GM18505 (cell line): Measurements from ENCODE around the gene ARL5A.

ENCODE experiments used
- ATAC-seq: cut with Tn5 transposase; IDR thresholded peaks from one replicate; pipeline ENCODE4 v1.9.1; 2021; ENCODE audit not compliant: unreplicated experiment
- POLR2A ChIP-seq: IDR thresholded peaks from 4 replicates; pipeline ENCODE4 v1.6.1; 2011; ENCODE audit warnings: borderline replicate concordance; ENCODE audit not compliant: insufficient read depth, insufficient read length; ENCODE audit errors: extremely low read depth

Gene ARL5A

DNA sequence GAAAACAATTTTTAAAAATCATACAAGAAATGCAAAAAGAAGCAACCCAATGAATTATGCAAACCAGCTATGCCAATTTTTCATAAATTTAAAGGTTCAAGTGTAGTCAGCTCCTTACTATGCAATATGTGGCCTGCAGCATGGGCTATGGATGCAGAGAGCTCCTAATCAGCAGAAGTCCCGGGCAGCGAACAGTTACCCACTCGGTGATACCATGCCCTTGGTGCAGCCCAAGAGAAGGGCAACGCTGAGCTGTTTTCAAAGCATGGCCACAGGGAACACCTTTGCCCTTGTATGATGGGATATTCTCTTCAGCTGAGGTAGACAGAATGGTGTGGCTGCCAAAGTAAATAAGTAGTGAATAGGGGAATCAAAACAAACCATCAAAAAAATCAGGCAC, 17.3 kb upstream of the ARL5A start:
- no peak for TF ChIP-seq POLR2A
- ATAC-seq: no peak

- no peak for TF ChIP-seq POLR2A
- no peak for ATAC-seq
These were observed 16.1 kb upstream of the ARL5A start for GRCh38 chr2:151844211-151844896.

- ATAC-seq: no peak
- TF ChIP-seq POLR2A: no peak
These were observed 15.5 kb upstream of the ARL5A start for GRCh38 chr2:151843691-151844061.

- peak; percentile 36 for ATAC-seq
- no peak for TF ChIP-seq POLR2A
These were observed 14.8 kb upstream of the ARL5A start for GRCh38 chr2:151842830-151843690.

- no peak for TF ChIP-seq POLR2A
These were observed 12.8 kb upstream of the ARL5A start for GRCh38 chr2:151841047-151841424.

GRCh38 chr2:151840216-151841046, 12.2 kb upstream of the ARL5A start:
- TF ChIP-seq POLR2A: no peak
- ATAC-seq: peak; percentile 98

More at GRCh38 chr2:151841047-151841424, 12.8 kb upstream of the ARL5A start:
- no peak for ATAC-seq

GRCh38 chr2:151837926-151838325, 9.7 kb upstream of the ARL5A start:
- ATAC-seq: no peak
- no peak for TF ChIP-seq POLR2A

DNA sequence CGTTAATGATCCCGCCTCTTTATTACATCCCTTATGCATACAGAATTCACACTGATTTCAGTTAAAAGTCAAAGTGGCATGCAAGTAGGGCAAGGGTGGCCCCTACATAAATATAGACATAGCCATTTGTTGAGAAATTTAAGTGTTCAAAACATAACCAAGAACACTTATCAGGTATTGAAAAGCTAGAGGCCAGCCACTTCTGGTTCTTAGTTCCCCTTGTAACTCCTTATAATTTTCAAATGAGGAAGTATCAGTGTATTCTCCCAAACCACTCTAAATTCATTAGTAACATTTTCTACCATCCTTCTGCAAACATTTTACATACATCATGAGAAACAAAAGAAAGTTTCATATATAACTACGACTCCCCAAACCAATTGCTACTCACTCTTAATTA, 5.8 kb upstream of the ARL5A start:
- ATAC-seq: peak; percentile 83
- no peak for TF ChIP-seq POLR2A

DNA sequence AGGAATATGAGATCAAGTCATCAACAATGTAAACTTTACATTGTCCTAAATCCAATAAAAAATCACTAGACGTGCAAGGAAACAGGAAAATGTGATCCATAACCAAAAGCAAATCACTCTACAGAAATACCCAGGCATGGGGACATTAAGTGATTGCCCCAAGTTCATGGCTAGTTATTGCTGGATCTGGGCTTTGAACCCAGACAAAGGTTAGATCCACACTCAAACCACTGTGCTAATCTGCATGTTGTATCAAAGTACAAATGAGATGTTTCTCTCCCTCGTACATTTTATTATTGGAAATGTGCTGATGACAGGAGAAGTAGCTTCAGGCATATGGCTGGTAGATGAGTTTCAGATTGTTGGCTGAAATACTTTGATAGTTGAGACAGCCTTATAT, 2.7 kb upstream of the ARL5A start:
- no peak for TF ChIP-seq POLR2A
- ATAC-seq: no peak

- ATAC-seq: no peak
These were observed 686 bp upstream of the ARL5A start for GRCh38 chr2:151828890-151829324.

DNA sequence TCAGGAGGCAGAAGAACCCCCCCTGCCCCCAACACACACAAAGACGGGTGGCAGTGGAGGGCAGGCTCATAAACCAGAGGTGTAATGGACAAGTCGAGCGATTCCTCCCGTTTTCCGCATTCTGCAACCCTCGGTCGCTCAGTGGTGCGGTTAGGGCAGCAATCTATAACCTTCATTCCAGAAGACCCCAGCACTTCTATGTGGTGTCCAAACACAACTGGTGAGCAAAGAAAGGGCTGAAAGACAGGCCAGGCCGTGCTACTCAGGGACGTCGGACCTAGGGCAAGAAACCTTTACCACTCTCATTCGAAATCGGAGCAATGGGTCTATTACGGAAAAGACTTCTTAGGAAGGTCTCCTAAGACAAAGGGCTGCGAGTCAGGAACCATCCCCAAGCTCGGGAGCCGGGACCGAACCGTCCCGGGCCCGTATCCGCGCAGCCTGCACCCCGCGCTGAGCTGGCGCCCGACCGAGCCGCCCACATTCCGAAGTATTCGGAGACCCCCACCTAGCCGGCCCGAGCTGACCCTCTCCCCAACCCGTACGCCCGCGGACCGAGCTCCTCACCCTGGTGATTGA, 568 bp downstream of the ARL5A start:
- peak; percentile 21 for ATAC-seq
- no peak for TF ChIP-seq POLR2A

More at GRCh38 chr2:151828890-151829324, 686 bp upstream of the ARL5A start:
- TF ChIP-seq POLR2A: no peak

- ATAC-seq: no peak
- TF ChIP-seq POLR2A: peak; percentile 21
These were observed 1.5 kb downstream of the ARL5A start for GRCh38 chr2:151826737-151827157.

DNA sequence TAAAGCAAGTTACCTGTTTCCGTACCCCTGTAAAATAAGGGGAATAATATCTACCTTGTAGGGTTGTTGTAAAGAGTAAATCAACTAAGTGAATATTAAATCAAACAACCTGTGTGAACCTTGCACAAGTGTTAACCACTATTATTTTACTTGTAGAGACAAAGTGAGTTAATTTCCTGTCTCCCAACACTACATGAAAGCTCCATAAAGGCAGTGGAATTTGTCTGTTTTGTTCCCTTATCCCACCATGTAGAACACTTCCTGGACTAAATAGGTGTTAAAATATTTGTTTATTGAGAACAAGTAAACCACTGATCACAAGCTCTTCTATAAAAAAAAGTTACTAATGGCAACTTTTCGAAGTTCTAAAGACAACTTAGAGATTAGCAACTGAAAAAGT, 3.3 kb downstream of the ARL5A start:
- ATAC-seq: no peak
- TF ChIP-seq POLR2A: no peak
